Upper lobe of right lung (tissue), 1 donor: Measurements from ENCODE around the gene DHRS3. TPM values are rescaled to one million over a fixed set of nuclear protein-coding genes. Genes with fewer than 3 reads are reported as not detected.
A peak's percentile ranks its signal among the peaks of the same experiment; 100 is the strongest.

ENCODE experiments used
- ATAC-seq: fragments of 200-7000 bp; cut with Tn5 transposase; one replicate; pipeline ENCODE4 v1.9.1; 2020; ENCODE audit warnings: mild to moderate bottlenecking, moderate library complexity
- DNase-seq: peaks from one replicate; pipeline ENCODE4 v3.0.0-alpha.2; 2020
- H3K27ac ChIP-seq: fragments of 200-600 bp; one replicate; pipeline ENCODE4 v1.8.0; 2022
- H3K27me3 ChIP-seq: fragments of 200-600 bp; one replicate; pipeline ENCODE4 v1.8.0; 2022; ENCODE audit warnings: mild to moderate bottlenecking
- H3K36me3 ChIP-seq: fragments of 200-600 bp; one replicate; pipeline ENCODE4 v1.8.0; 2022
- H3K4me1 ChIP-seq: fragments of 200-600 bp; one replicate; pipeline ENCODE4 v1.8.0; 2022
- H3K4me3 ChIP-seq: fragments of 200-600 bp; one replicate; pipeline ENCODE4 v1.8.0; 2022; ENCODE audit warnings: mild to moderate bottlenecking
- H3K9me3 ChIP-seq: fragments of 200-600 bp; one replicate; pipeline ENCODE4 v1.8.0; 2022
- intact Hi-C: fragments of 100-400 bp; cut with DNase I; formaldehyde crosslinking; loops from one replicate; pipeline ENCODE4 v1.11.0; 2022
- total RNA-seq: library from RNA; stranded (reverse); fragmentation: NEBNext Ultra II Directional; extraction: Animal tissue kit (Norgen Biotek cat#: 25700); gene quantifications from one replicate; pipeline ENCODE4 v1.2.1, GENCODE V29; 2021
- TF ChIP-seq, protein P1 (sequence below): fragments of 200-600 bp; IDR thresholded peaks from one replicate; pipeline ENCODE4 v1.8.0; 2022; ENCODE audit warnings: antibody characterized with exemption
- donor health status: DM: no; HTN: yes; CAD: no; lungs with severe emphysema.

The DHRS3 gene
- total RNA-seq, 1 donor from 2014 or later, result 106 TPM

DNA sequence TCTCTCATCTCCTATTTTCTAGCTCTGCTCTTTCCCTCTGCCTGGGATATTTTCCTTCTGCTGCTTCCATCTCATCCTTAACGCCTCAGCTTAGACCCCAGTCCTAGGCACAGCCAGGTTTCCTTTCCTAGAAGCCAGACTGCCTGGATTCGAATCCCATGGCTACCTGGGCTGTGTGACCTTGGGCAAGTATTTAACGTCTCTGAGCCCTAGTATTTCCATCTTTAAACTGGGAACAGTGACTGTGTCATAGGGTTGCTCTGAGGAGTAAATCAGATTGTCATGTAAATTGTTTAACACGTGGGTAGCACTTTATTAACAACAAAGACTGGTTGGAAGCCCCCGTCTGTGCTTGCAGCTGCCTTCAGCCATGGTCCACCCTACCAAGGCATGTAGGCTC lies 18.4 kb downstream of the DHRS3 start:
- Histone ChIP-seq H3K27ac (no peak overlapping the region), H3K4me3 (no peak overlapping the region), H3K9me3 (no peaks in the 10 kb centered on the region), H3K27me3 (no peaks in the 10 kb centered on the region), H3K4me1 (peaks cover 90% of the 10 kb centered on the region), H3K36me3 (no peaks in the 10 kb centered on the region)
- intact Hi-C loops, result no loop called here
- ATAC-seq (no peak), DNase-seq (no peak)
- TF ChIP-seq, protein P1, sequence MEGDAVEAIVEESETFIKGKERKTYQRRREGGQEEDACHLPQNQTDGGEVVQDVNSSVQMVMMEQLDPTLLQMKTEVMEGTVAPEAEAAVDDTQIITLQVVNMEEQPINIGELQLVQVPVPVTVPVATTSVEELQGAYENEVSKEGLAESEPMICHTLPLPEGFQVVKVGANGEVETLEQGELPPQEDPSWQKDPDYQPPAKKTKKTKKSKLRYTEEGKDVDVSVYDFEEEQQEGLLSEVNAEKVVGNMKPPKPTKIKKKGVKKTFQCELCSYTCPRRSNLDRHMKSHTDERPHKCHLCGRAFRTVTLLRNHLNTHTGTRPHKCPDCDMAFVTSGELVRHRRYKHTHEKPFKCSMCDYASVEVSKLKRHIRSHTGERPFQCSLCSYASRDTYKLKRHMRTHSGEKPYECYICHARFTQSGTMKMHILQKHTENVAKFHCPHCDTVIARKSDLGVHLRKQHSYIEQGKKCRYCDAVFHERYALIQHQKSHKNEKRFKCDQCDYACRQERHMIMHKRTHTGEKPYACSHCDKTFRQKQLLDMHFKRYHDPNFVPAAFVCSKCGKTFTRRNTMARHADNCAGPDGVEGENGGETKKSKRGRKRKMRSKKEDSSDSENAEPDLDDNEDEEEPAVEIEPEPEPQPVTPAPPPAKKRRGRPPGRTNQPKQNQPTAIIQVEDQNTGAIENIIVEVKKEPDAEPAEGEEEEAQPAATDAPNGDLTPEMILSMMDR, result no peak

DNA sequence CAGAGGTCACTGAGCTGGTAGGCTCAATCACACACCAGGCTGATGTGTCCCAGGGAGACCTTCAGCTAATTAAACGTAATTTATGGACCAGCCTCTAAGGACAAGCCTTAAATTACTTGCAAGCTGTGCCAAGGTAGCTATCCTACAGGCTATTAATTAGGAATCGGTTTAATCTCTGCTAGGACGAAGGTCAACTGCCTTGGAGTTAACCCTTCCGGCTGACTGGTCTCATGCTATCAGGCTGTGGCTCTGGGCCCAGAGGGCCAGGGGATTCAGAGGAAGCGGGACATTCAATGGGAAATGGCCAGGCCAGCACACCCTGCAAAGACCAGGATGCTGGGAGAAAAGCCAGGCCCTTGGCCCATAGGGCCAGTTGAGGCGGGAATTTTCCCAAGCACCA lies 19.0 kb downstream of the DHRS3 start:
- no peak for ATAC-seq
- Histone ChIP-seq H3K9me3 (no peaks in the 10 kb centered on the region), H3K4me1 (peaks cover 92% of the 10 kb centered on the region), H3K36me3 (no peaks in the 10 kb centered on the region), H3K4me3 (no peak overlapping the region), H3K27me3 (no peaks in the 10 kb centered on the region), H3K27ac (no peak overlapping the region)
- TF ChIP-seq, protein P1, result no peak
- intact Hi-C loops, result no loop called here
- DNase-seq, result no peak

DNA sequence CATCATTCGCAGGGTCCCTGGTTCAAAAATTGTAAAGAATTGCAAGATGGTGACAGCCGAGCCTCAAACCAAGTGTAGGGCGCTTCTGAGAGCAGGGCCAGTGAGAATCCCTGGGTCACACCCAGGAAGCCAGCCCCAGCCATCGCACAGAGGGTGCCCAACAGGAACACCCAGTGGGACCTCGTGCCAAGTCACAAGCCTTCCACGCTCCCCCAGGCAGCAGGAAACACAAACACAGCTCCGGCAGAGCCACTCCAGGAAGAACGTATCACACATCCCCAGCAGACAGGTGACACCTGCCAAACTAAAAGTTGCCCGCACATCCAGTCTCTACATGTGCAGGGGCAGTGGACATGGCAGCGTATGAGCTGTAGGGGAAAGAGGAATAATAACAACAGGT lies 20.2 kb downstream of the DHRS3 start:
- ATAC-seq, result peak; percentile 23
- Histone ChIP-seq H3K27me3 (no peaks in the 10 kb centered on the region), H3K27ac (no peak overlapping the region), H3K4me1 (peaks cover 93% of the 10 kb centered on the region), H3K9me3 (no peaks in the 10 kb centered on the region), H3K4me3 (no peak overlapping the region), H3K36me3 (no peaks in the 10 kb centered on the region)
- DNase-seq, result peak; percentile 77
- TF ChIP-seq, protein P1, result no peak
- intact Hi-C loops, result no loop called here

DNA sequence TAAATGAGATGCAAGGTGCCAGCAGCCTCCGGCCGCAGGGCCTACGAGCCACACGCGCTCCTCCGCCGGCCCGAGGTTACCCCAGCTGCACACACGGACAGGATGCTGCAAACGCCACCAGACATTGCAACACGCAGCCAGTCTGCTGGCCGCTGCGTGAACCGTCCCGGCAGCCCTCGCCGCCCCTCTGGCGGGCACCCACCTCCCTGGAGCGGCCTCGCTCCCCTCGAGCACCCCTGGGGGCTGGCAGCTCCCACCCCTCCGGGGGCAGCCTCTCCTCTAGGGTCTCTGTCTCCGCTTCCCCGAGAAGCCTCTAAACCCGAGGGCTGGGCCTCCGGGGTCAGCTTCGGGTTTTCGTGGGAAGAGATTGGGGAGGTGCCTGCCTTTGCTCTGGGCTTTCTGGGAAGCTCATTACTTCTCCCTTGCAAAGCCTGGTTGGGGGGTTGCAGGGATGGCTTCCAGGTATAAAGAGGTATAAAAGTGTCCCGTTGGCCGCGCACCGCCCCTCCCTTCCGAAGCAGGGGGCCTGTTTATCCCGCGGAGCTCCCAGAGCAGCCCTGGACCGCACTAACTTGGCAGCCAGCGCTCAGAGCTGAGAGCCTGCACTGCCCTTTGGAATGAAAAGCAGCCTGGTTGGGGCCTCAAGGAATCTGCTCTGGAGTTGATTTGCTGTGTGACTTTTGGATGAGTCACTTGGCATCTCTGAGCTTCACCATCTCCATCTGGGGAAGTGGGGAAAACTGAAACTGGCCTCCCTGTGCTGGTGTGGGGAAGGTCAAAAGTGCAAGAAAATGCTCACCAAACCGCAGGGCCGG lies 21.8 kb downstream of the DHRS3 start:
- Histone ChIP-seq H3K27me3 (no peaks in the 10 kb centered on the region), H3K4me3 (peak overlapping the region; percentile 43), H3K27ac (peak overlapping the region; percentile 85), H3K4me1 (peaks cover 87% of the 10 kb centered on the region), H3K36me3 (no peaks in the 10 kb centered on the region), H3K9me3 (no peaks in the 10 kb centered on the region)
- TF ChIP-seq, protein P1, result no peak
- DNase-seq, result peak; percentile 94
- intact Hi-C loops, result no loop called here
- peak; percentile 90 for ATAC-seq

DNA sequence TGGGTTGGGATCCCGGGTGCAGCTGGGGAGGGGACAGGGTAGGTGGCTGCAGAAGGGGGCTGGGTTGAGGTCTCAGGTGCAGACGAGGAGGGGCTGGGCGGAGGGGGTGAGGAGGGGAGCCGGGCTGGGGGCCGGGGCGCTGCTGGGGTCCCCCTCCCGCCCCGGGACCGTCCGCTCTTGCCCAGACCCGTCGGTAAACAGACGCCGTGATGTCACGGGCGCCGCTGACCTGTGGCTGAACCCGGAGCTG lies 22.3 kb downstream of the DHRS3 start:
- H3K27me3 ChIP-seq, result no peaks in the 10 kb centered on the region
- H3K36me3 ChIP-seq, result no peaks in the 10 kb centered on the region
- H3K9me3 ChIP-seq, result no peaks in the 10 kb centered on the region
- peak overlapping the region; percentile 85 for H3K27ac ChIP-seq
- TF ChIP-seq, protein P1, result no peak
- H3K4me1 ChIP-seq, result peaks cover 88% of the 10 kb centered on the region
- intact Hi-C loops, result no loop called here
- DNase-seq, result no peak
- ATAC-seq, result no peak
- peak overlapping the region; percentile 43 for H3K4me3 ChIP-seq
